CD4-positive, alpha-beta T cell treated with Interleukin-15 for 1 hour (primary cell): ENCODE measurements around the gene VASP.
"Not testable (repeated sequence)": the region's sequence is repeated elsewhere in the genome, so short reads cannot be mapped to it uniquely, and the experiment has no call there.

Experiments
- DNase-seq: peaks from one replicate; pipeline ENCODE4 v3.0.0-alpha.2; 2020

Gene VASP

DNA sequence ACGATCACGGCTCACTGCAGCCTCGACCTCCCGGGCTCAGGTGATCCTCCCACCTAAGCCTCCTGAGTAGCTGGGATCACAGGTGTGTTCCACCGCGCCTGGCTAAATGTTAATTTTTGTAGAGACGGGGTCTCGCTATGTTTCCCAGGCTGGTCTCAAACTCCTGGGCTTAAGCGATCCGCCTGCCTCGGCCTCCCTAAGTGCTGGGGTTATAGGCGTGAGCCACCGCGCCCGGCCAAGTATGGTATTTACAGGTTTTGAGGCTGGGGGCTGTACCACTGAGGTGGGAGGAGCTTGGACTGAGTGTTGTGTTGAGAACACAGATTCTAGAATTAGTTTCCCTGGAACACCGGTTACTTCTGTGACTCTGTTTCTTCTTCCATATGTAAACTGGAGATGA, 9.5 kb upstream of the VASP start:
- no peak for DNase-seq

DNA sequence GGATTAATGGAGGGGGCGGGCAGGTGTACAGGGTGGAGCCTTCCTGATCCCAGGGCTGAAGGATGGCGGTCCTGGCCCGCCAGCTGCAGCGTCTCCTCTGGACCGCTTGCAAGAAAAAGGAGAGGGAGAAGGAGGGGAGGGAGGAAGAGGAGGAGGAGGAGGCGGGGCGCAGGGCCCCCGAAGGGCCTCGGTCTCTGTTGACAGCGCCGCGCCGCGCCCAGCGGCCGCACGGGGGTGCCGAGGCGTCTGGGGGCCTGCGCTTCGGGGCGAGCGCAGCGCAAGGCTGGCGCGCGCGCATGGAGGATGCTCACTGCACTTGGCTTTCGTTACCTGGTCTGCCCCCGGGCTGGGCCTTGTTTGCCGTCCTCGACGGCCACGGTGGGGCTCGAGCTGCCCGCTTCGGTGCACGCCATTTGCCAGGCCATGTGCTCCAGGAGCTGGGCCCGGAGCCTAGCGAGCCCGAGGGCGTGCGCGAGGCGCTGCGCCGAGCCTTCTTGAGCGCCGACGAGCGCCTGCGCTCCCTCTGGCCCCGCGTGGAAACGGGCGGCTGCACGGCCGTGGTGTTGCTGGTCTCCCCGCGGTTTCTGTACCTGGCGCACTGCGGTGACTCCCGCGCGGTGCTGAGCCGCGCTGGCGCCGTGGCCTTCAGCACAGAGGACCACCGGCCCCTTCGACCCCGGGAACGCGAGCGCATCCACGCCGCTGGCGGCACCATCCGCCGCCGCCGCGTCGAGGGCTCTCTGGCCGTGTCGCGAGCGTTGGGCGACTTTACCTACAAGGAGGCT, 8.7 kb upstream of the VASP start, which contains the start of gene PPM1N:
TSS of gene PPM1N (plus strand) at position 33 of the 785 bp plus-strand sequence. CDS start at position 63, 30 bp downstream.
- peak; percentile 68 for DNase-seq

DNA sequence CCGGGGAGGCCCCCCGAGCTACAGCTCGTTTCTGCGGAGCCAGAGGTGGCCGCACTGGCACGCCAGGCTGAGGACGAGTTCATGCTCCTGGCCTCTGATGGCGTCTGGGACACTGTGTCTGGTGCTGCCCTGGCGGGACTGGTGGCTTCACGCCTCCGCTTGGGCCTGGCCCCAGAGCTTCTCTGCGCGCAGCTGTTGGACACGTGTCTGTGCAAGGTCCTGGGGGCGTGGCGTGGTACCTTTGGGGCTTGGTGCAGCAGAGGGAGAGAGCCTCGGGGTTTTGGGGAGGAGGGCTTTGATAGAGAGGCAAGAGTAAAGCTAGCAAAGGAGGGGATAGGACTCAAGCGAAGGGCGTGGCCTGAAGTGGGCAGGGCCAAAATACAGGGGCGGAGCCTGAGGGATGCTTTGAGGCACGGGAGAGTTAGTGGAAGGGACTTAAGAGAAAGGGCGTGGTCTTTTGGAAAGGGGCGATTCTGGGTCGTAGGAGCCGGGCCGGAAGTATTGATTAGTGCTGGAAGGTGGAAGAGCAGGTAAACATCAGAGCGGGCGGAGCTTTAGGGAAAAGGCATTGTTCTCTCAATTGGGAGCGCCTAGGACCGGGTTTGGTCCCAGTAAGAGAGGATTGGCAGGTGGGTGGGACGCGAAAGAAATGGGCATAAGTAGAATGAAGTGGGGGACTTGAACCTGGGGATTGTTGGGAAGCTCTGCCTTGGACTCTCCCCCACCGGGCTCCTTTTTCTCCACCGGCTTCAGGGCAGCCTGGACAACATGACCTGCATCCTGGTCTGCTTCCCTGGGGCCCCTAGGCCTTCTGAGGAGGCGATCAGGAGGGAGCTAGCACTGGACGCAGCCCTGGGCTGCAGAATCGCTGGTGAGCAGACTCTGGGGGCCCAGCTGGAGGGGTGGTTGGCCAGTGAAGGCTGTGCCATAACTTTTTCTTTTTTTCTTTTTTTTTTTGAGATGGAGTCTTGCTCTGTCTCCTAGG, 7.8 kb upstream of the VASP start:
- DNase-seq: peak; percentile 73

DNA sequence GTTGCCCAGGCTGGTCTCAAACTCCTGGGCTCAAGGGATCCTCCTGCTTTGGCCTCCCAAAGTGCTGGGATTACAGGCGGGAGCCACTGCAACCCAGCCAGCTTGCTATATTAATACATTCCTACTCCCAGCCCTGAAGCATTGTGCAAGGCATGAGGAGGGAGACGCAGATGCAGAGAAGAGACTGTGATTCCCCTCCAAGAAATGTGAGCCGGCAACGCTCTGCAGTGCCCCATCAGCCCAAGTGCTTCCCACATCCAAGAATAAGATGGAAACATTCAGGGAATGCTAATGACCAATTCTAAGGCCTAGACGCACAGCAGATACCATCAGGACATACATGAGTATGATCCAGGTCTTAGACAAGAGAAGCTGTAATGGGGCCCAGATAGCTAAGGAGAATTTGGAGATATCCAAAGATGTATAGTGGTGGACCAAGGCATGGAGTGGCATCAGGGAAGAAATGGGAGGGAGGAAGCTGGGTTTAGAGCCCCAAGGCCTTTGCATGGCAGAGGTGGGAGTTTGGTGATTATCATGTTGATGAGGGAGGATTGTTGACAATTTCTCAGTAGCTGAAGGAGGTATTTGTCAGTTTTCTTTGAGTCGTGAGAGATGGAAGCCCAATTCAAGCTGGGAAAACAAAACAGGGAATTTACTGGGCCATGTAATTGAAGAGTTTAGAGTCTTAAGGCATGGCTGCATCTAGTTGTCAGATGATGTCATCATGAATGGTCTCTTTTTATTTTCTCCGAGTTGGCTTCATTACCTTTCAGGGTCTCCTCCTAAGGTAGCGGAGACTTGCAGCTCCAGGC, 6.2 kb upstream of the VASP start:
- DNase-seq: no peak

DNA sequence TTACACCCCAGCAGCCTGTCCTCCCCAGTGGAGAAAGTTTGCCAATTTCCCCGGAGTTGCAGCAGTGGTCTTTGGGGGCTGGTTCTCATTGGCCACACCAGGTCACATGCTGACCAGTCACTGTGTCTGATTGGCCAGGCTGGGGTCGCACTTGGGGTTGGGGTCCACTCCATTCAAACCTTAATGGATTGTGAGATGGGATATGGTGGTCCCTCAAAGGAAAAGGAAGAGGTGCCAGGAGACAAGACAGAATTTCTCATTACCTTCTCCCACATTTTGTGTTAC, 5.6 kb upstream of the VASP start:
- no peak for DNase-seq

DNA sequence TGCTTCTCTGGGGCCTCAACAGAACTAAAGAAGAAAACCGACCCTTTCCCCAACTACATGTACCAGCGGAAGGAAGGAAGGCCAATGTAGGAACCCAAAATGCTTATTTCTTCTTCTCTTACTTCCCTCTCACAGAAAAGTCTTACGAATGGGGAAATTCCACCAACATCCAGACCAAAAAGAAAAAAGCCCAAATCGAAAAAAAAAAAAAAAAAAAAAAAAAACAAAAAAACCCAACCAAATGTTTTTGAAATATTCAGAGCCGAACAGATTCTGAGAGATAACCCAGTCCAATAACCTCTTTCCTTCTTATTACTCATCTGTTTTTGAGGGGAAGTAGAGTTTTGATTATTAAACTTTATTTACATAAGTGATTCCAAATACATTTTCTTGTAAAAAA, 5.2 kb upstream of the VASP start:
- no peak for DNase-seq

DNA sequence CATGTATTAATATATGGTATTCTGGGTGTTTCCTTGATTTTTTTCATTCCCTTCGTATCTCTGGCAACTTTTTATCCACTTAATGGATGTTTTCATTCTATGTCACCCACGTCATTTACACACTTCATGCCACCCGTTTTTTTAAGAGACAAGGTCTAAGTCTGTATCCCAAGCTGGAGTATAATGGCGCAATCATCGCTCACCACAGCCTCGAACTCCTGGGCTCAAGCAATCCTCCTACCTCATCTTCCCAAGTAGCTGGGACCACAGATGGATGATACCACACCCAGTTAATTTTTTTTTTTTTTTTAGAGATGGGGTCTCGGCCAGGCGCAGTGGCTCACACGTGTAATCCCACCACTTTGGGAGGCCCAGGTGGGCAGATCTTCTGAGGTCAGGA, 3.4 kb upstream of the VASP start:
- no peak for DNase-seq

DNA sequence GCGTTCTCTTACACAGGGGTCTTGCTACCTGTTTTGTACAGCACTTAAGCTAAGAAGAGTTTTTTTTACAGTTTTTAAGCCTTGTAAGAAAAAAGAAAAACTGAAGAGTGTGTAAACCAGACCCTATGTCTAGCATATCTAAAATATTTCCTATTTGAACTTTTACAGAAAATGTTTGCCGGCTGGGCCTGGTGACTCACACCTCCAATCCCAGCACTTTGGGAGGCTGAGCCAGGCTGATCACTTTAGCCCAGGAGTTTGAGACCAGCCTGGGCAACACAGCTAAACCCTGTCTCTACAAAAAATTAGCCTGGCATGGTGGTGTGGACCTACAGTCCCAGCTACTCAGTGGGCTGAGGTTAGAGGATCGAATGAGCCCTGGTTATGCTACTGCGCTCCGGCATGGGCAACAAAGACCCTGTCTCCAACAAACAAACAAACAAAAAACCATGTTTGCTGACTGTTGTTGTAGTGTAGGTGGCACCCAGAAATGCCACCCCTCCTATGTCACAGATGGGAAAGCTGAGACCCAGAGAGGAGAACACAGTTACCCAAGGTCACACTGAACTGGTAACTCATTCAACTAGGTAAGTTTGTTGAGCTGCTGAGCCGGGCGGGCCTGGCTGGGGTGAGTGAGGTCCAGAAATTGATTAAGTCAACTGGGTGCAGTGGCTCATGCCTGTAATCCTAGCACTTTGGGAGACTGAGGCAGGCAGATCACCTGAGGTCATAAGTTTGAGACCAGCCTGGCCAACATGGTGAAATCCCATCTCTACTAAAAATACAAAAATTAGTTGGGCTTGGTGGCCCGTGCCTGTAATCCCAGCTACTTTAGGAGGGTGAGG, 1.9 kb upstream of the VASP start:
- no peak for DNase-seq

DNA sequence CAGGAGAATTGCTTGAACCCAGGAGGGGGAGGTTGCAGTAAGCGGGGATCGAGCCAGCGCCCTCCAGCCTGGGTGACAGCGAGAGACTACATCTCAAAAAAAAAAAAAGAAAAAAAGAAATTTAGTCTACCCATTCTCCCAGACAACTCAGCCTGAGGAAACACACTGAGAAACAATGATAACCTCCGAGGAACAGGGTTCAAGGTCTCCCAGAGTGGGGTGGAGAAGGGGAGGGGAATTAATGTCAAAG, 1.4 kb upstream of the VASP start:
- no peak for DNase-seq

DNA sequence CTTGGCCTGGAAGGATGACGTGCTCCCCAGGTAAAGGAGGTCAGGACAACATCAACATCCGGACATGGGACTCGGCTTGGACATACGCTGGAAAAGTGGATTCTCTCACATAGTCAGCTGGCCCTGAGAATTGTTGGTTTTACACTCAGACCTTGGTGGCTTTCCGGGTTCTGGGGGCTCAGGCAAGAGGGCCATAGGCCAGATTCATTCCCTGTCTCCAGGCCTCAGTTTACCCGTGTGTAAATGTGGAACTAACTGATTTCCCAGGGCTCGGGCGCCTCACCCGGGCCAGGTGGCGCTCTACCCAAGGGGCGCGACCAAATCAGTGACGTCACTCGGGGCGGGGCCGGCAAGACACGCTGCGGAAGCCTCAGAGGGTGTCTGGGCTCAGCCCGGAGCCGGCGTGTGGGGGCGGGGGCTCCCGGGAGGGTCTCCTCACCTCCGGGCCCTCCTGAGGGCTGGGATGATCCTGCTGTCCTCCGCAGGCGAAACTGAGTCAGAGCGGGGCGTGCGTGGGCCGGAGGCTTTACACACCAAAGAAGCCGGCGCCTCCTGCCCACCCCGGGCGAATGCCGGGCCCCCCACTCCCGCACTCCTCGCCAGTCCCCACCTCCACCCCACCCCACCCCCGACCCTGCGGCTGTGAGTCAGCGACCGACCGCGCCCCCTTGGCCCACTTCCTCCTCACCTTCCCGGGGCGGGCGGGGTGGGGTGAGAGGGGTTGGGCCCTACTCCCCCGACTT, 862 bp upstream of the VASP start:
- DNase-seq: peak; percentile 95

DNA sequence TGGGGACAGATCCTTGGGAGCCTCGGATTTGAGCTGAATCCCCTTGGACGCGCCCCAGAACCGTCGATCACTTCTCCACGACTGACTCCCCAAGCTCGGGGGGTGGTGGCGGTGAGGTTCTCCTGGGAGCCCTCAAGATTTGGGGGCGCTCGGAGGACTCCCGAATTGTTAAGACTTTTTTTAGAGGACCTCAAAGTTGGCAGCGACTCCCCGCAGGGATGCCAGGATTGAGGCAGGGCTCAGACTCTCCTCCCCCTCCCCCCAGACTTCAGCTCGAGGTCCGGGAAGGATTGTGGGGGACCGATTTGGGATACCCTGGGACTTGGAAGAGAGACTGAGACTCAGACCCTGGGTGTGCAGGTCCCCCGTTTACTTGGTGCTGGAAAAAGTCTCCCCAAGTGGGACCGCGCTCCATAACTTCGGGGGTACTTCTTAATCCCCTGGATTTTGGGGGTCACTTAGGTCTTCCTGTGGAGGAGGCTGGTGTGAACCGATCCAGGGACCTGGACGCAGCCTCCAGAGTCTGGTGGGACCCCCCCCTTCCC, 665 bp downstream of the VASP start:
- no peak for DNase-seq

DNA sequence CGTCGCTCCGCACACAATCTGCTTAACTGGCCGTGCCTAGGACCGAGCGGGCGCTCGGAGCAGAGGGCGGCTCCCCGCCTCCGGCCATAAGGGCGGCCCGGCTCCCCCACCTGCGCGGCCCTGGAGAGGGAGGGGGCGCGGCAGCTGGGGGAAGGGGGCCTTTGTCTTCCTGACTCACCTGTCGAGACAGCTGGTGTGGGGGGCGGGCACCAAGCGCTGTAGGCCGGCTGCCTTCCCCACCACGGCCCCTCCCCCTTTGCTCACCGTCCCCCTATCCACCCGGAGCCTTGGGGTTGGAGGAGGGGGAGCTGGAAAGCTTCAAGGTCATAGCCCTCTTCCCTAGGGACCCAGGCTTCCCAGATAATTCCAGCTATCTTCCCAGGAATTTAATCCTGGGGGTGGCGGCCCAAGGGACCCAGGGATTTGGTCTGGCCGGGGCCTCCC, 1.2 kb downstream of the VASP start:
- DNase-seq: peak; percentile 53

DNA sequence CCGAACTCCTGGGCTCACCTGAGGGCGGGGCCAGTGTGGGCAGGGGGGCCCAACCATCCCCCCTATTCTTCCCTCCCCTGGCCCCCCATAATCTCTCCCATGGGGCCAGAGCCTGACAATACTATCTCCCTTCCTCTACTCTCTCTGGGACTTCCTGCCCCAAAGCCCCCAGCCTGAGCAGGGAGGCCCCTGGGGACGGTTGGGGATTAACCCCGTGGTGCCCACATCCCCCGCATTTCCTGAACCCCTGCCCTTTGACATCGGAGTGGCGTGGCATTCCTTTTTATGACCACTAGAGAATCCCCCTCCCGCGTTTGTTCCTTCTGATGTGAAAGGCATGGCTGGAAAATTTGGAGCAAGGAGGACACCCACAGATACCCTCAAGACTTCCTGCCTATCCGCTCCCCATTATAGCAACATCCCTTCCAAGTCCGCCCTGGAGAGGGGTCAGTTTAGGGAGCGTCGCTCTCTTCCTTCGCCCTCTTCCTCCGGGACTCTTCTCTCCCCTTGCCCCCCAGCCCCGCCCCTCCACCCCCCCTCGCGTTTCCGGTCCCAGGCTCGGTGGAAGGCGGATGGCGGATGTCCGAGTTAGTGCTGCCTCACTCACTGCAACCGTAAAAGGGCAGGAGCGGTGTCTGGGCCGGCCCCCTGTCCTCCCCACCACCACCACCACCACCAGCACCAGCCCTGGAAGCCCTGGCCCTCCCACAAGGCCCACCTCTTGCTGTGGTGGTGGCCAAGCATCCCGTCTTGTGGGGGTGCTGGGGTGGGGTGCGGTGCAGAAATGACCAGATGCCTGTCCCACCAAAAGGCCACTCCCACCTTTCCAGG, 1.8 kb downstream of the VASP start:
- DNase-seq: peak; percentile 65

DNA sequence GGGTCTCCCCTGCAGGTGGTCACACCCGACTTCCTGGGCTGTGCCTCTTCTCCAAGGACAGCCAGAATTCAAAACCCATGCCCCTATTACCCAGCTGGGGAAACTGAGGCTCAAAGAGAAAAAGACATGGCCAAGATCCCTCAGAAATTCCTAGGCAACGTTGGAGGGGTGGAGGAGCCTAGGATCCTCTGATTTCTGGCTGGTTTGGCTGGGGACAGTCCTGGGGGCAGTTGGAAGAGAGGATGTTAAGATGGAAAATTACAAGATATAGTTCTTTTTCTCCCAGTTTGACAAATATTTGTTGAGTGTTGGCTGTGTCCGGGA, 2.4 kb downstream of the VASP start:
- no peak for DNase-seq

DNA sequence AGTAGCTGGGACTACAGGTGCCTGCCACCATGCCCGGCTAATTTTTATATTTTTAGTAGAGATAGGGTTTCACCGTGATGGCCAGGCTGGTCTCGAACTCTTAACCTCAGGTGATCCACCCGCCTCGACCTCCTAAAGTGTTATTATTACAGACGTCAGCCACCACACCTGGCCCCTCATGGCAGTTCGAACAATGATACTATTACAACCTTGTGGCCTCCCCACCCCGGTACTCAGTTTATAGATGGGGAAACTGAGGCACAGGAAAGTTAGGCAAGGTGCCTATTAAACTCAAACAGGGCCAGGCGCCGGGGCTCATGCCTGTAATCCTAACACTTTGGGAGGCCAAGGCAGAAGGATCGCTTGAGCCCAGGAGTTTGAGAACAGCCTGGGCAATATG, 3.1 kb downstream of the VASP start:
- DNase-seq: not testable (repeated sequence)

DNA sequence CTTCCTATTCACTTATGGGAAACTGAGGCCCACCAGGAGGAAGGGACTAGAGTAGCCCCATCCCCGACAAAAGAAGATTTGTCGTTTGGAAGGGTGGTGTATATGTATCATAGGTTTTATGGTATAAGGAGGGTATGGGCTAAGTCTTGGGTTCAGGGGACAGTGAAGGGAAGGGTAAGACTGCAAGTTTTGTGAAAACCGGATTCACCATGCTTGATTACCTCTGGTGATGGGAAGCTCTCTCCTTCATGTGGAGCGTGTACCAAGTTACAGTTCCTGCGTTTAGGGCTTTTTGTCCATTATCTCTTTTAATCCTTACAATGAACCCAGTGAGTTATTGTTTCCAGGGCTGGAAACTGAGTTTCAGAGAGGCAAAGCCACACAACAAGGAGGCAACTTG, 3.8 kb downstream of the VASP start:
- DNase-seq: no peak

DNA sequence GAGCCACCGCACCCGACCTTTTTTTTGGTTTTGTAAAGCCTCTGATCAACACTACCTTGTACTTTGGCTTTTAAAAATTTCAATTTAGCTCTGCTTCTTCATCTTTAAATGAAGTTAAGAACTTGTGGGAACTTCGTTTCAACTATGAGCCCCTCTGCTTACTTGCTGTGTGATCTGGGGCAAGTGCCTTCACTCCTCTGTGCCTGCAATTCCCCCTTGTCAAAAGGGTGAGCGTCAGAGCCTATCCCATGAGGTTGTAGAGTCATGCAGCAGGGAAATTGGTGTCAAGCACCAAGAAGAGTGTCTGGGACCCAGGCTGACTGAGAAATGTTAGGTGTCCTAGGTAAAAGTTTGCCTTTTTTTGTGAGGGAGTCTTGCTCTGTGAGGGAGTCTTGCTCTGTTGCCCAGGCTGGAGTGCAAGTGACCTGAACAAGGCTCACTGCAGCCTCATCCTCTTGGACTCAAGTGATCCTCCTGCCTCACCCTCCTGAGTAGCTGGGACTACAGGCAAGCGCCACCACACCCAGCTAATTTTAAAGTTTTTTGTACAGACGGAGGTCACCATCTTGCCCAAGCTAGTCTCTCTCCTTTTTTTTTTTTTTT, 5.7 kb downstream of the VASP start:
- no peak for DNase-seq

DNA sequence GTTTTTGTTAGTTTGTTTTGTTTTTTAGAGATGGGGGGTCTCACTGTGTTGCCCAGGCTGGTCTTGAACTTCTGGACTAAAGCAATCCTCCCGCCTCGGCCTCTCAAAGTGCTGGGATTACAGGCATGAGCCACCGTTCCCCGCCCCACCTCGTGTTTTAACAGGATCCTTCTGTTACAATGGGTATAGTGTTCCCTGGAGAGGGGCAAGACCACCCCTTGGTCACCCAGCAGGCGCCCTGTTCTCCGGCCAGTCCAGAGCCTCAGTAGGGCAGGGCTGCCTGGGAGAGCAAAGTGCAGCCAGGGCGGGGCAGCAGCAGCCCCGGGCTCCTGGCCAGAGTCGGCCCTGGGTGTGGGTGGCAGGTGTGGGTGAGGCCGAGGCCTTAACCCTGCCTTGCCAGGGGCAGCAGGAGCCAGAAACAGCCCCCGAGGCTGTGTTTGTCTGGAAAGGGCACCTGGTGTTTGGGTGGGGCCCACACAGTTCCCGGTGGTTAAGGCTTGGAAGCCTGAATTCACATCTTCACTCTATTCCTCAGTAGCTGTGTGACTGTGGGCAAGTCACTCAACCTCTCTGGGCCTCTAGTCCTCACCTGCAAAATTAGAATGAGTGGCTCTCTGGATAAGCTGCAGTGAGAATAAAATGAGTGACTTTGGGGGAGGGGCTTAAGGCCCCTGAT, 7.2 kb downstream of the VASP start:
- DNase-seq: no peak

DNA sequence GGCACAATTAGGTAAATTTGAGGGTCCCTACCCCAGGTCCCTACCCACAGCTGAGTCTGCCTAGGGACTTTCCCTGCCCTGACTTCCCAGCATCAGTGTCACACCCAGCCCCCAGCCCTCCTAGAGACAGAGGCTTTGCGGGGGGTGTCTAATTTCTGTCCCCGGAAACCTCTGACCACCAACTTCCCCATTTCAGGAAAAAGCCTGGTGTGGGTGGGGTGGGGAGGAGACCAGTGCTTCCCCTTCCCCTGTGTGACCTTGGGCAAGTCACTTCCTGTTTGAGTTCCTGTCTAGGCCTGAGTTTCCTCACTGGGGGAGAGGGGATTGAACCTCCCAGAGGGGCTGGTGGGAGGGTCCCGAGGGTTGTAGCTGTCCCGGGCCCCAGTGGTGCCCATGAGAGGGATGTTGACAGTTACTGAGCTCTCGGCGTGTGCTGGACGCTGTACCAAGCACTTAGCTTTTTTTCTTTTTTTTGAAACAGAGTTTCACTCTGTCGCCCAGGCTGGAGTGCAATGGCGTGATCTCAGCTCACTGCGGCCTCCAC, 7.9 kb downstream of the VASP start:
- DNase-seq: peak; percentile 83
